HCT116 (cell line): ENCODE measurements around the gene RAD51C. TPM values are rescaled to one million over a fixed set of nuclear protein-coding genes. Genes with fewer than 3 reads are reported as not detected.

Experiments used
- ATAC-seq: fragments of 200-7000 bp; cut with Tn5 transposase; 2 replicates; pipeline ENCODE4 v1.9.1; 2020; ENCODE audit warnings: mild to moderate bottlenecking, moderate library complexity
- BruUV-seq: library from RNA; stranded (reverse); fragments of 400-500 nt; replicated peaks from 2 replicates; lab custom pipeline; 2021; lab: Mats Ljungman, UMichigan
- CTCF ChIA-PET: fragments of 300-600 bp; sonication (Branson Sonifier 250); formaldehyde crosslinking; loops from one replicate; lab custom pipeline; 2021; ENCODE audit warnings: antibody characterized with exemption; lab: Charles Lee
- POLR2A ChIA-PET: fragments of 300-600, 350-600 bp; sonication (Branson Sonifier 250); formaldehyde crosslinking; loops from one replicate; lab custom pipeline; 2021; ENCODE audit warnings: antibody characterized with exemption; lab: Charles Lee
- RAD21 ChIA-PET, 2 experiments: fragments of 300-600 bp; sonication (Branson Sonifier 250); formaldehyde crosslinking; loops; one replicate each; lab custom pipeline; 2023; ENCODE audit warnings: low total read pairs in 2 of 2; ENCODE audit not compliant: uncharacterized antibody in 2 of 2, unreplicated experiment in 2 of 2, low non-redundant PET in 1 of 2; lab: Charles Lee
- DNase-seq: peaks from one replicate; pipeline ENCODE4 v3.0.0-alpha.2; 2010; ENCODE audit warnings: low read depth, low spot score
- H2AFZ ChIP-seq: fragments of 200-600 bp; shearing (Covaris generic), sonication (generic); 2 replicates; pipeline ENCODE4 v1.6.1; 2017; ENCODE audit warnings: low read depth, mixed run types, mixed read lengths, antibody characterized with exemption, low read length; ENCODE audit not compliant: poor library complexity, severe bottlenecking
- H3K27ac ChIP-seq: 2 replicates; pipeline ENCODE4 v1.5.1; 2012; ENCODE audit warnings: low read depth, low read length
- H3K27me3 ChIP-seq: fragments of 200-600 bp; sonication (generic); 2 replicates; pipeline ENCODE4 v1.6.1; 2016; ENCODE audit warnings: mixed run types, low read length, mixed read lengths; ENCODE audit not compliant: insufficient read depth
- H3K36me3 ChIP-seq, 2 experiments: fragments of 200-500 bp in 1 of 2; fragments of 200-600 bp in 1 of 2; sonication (Bioruptor generic) in 1 of 2; sonication (generic) in 1 of 2; 2 replicates each; pipeline versions ENCODE4 v1.5.1 to v1.6.1; 2014 to 2016; ENCODE audit warnings: low read length in 2 of 2, inconsistent platforms in 1 of 2, mixed read lengths in 1 of 2, mixed run types in 1 of 2; ENCODE audit not compliant: insufficient read depth in 2 of 2, control insufficient read depth in 1 of 2
- H3K4me1 ChIP-seq, 2 experiments: fragments of 200-600 bp in 1 of 2; sonication (generic) in 1 of 2; 2 replicates each; pipeline versions ENCODE4 v1.5.1 to v1.6.1; 2012 to 2017; ENCODE audit warnings: low read length in 2 of 2, inconsistent platforms in 1 of 2, mild to moderate bottlenecking in 1 of 2, mixed read lengths in 1 of 2, mixed run types in 1 of 2, moderate library complexity in 1 of 2; ENCODE audit not compliant: insufficient read depth in 2 of 2, control insufficient read depth in 1 of 2
- H3K4me2 ChIP-seq: fragments of 200-600 bp; sonication (generic); 2 replicates; pipeline ENCODE4 v1.6.1; 2017; ENCODE audit warnings: mixed run types, low read length, mixed read lengths
- H3K4me3 ChIP-seq, 2 experiments: fragments of 200-600 bp in 1 of 2; sonication (generic) in 1 of 2; replicated peaks in 1 of 2; 2 replicates each; pipeline ENCODE4 v1.5.1; 2011 to 2016; ENCODE audit warnings: low read length in 2 of 2, control low read depth in 1 of 2, low read depth in 1 of 2, mild to moderate bottlenecking in 1 of 2, mixed read lengths in 1 of 2, mixed run types in 1 of 2
- H3K79me2 ChIP-seq: fragments of 200-600 bp; sonication (generic); 2 replicates; pipeline ENCODE4 v1.6.1; 2017; ENCODE audit warnings: mild to moderate bottlenecking, mixed run types, low read length, moderate library complexity, mixed read lengths; ENCODE audit not compliant: insufficient read depth
- H3K9ac ChIP-seq: fragments of 200-600 bp; sonication (generic); 2 replicates; pipeline ENCODE4 v1.6.1; 2016; ENCODE audit warnings: low read length, mixed read lengths
- H3K9me2 ChIP-seq: fragments of 200-600 bp; sonication (generic), shearing (Covaris generic); 2 replicates; pipeline ENCODE4 v1.6.1; 2017; ENCODE audit warnings: mixed run types, mild to moderate bottlenecking, moderate library complexity; ENCODE audit not compliant: insufficient read depth
- H3K9me3 ChIP-seq, 2 experiments: fragments of 200-500 bp in 1 of 2; fragments of 200-600 bp in 1 of 2; sonication (Bioruptor generic) in 1 of 2; sonication (generic) in 1 of 2; 2 replicates each; pipeline ENCODE4 v1.6.1; 2014 to 2017; ENCODE audit warnings: low read length in 2 of 2, mixed read lengths in 2 of 2, inconsistent platforms in 1 of 2, low read depth in 1 of 2, mild to moderate bottlenecking in 1 of 2, mixed run types in 1 of 2, moderate library complexity in 1 of 2; ENCODE audit not compliant: control insufficient read depth in 1 of 2, insufficient read depth in 1 of 2
- H4K20me1 ChIP-seq: fragments of 200-600 bp; sonication (generic), shearing (Covaris generic); 2 replicates; pipeline ENCODE4 v1.6.1; 2017; ENCODE audit warnings: mixed run types, mild to moderate bottlenecking, moderate library complexity; ENCODE audit not compliant: insufficient read depth
- CBX3 ChIP-seq: IDR thresholded peaks from 2 replicates; pipeline ENCODE4 v1.6.1; 2012; ENCODE audit warnings: low read depth
- CEBPB ChIP-seq: IDR thresholded peaks from 2 replicates; pipeline ENCODE4 v1.6.1; 2012; ENCODE audit warnings: low read depth
- EGR1 ChIP-seq: IDR thresholded peaks from 2 replicates; pipeline ENCODE4 v1.6.1; 2012; ENCODE audit warnings: low read depth
- ELF1 ChIP-seq: IDR thresholded peaks from 2 replicates; pipeline ENCODE4 v1.6.1; 2012; ENCODE audit warnings: low read depth, borderline replicate concordance
- EZH2 ChIP-seq: fragments of 200-600 bp; sonication (generic); IDR thresholded peaks from 2 replicates; pipeline ENCODE4 v1.6.1; 2017; ENCODE audit warnings: antibody characterized with exemption, mixed run types
- EZH2phosphoT487 ChIP-seq: fragments of 200-600 bp; IDR thresholded peaks from 2 replicates; pipeline ENCODE4 v1.6.1; 2018; ENCODE audit warnings: antibody characterized with exemption, borderline replicate concordance
- FOSL1 ChIP-seq: IDR thresholded peaks from 2 replicates; pipeline ENCODE4 v1.6.1; 2012; ENCODE audit warnings: low read depth
- JUND ChIP-seq: IDR thresholded peaks from 2 replicates; pipeline ENCODE4 v1.6.1; 2012
- POLR2A ChIP-seq: IDR thresholded peaks from 2 replicates; pipeline ENCODE4 v1.7.0; 2011; ENCODE audit warnings: borderline replicate concordance; ENCODE audit not compliant: insufficient read depth, insufficient read length; ENCODE audit errors: extremely low read depth
- POLR2AphosphoS5 ChIP-seq: IDR thresholded peaks from 2 replicates; pipeline ENCODE4 v1.6.1; 2011; ENCODE audit warnings: mild to moderate bottlenecking, low read depth, low read length, moderate library complexity
- RAD21 ChIP-seq: IDR thresholded peaks from 2 replicates; pipeline ENCODE4 v1.6.1; 2012; ENCODE audit warnings: low read depth, mild to moderate bottlenecking
- SIN3A ChIP-seq: IDR thresholded peaks from 2 replicates; pipeline ENCODE4 v1.6.1; 2012; ENCODE audit warnings: low read depth
- SP1 ChIP-seq: IDR thresholded peaks from 2 replicates; pipeline ENCODE4 v1.6.1; 2012; ENCODE audit warnings: low read depth
- TCF7L2 ChIP-seq: IDR thresholded peaks from 2 replicates; pipeline ENCODE4 v1.7.0; 2011; ENCODE audit warnings: borderline replicate concordance, inconsistent platforms; ENCODE audit not compliant: insufficient read depth, insufficient read length; ENCODE audit errors: extremely low read depth
- YY1 ChIP-seq: IDR thresholded peaks from 2 replicates; pipeline ENCODE4 v1.6.1; 2011; ENCODE audit warnings: low read length, low read depth, moderate library complexity, mild to moderate bottlenecking; ENCODE audit not compliant: insufficient replicate concordance; ENCODE audit errors: extremely low read depth
- intact Hi-C: fragments of 100-400 bp; cut with micrococcal nuclease; formaldehyde crosslinking; loops from 2 replicates; pipeline ENCODE4 v1.10.0; 2022
- total RNA-seq: library from RNA; stranded (reverse); gene quantifications from one replicate; pipeline ENCODE4 v1.2.1, GENCODE V29; 2021; ENCODE audit not compliant: unreplicated experiment
- TF ChIP-seq, protein P1 (sequence below), 3 experiments: fragments of 200-600 bp in 1 of 3; sonication (generic) in 1 of 3; IDR thresholded peaks in 2 of 3; conservative IDR thresholded peaks in 1 of 3; 2 replicates each; pipeline ENCODE4 v1.5.1; 2012 to 2017; ENCODE audit warnings: low read depth in 2 of 3, low read length in 2 of 3, antibody characterized with exemption in 1 of 3, borderline replicate concordance in 1 of 3, control low read depth in 1 of 3, mild to moderate bottlenecking in 1 of 3, mixed read lengths in 1 of 3, mixed run types in 1 of 3, moderate library complexity in 1 of 3; ENCODE audit not compliant: insufficient read depth in 1 of 3
- TF ChIP-seq, protein P2 (sequence below): IDR thresholded peaks from 2 replicates; pipeline ENCODE4 v1.6.1; 2012
- TF ChIP-seq, protein P3 (sequence below): IDR thresholded peaks from 2 replicates; pipeline ENCODE4 v1.6.1; 2012

The RAD51C gene
- total RNA-seq, 1 experiment from 2014 or later: 94.9 TPM

- no peak for DNase-seq
- ChIA-PET POLR2A (interaction anchor here (3.8 to 9.9 kb wide), 3 partner anchors 9 to 37 kb away, joined by 31 to 162 read pairs (median 34); no protein-coding TSS in a partner anchor), CTCF (interaction anchor here (1.6 kb wide), 1 partner anchor 16 kb away, joined by 4 read pairs; no protein-coding TSS in a partner anchor), RAD21 (no interaction called here)
- peak overlapping the region; percentile 2 for H2AFZ ChIP-seq
- peak overlapping the region; percentile 45 for H3K4me2 ChIP-seq
- no peak for ATAC-seq
- intact Hi-C loops: no loop called here
- TF ChIP-seq JUND: no peak
- TF ChIP-seq RAD21: no peak
- no peak for TF ChIP-seq EZH2
- TF ChIP-seq SIN3A: no peak
- TF ChIP-seq CEBPB: no peak
- TF ChIP-seq YY1: no peak
- TF ChIP-seq TCF7L2: no peak
- TF ChIP-seq EZH2phosphoT487: no peak
- peak; percentile 57 for TF ChIP-seq SP1
- no peak for TF ChIP-seq ELF1
- TF ChIP-seq, protein P1, sequence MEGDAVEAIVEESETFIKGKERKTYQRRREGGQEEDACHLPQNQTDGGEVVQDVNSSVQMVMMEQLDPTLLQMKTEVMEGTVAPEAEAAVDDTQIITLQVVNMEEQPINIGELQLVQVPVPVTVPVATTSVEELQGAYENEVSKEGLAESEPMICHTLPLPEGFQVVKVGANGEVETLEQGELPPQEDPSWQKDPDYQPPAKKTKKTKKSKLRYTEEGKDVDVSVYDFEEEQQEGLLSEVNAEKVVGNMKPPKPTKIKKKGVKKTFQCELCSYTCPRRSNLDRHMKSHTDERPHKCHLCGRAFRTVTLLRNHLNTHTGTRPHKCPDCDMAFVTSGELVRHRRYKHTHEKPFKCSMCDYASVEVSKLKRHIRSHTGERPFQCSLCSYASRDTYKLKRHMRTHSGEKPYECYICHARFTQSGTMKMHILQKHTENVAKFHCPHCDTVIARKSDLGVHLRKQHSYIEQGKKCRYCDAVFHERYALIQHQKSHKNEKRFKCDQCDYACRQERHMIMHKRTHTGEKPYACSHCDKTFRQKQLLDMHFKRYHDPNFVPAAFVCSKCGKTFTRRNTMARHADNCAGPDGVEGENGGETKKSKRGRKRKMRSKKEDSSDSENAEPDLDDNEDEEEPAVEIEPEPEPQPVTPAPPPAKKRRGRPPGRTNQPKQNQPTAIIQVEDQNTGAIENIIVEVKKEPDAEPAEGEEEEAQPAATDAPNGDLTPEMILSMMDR (IDR thresholded peaks at IDR 0.05 in 2 of 3, conservative IDR thresholded peaks at IDR 0.05 in 1 of 3; ENCODE audit: borderline replicate concordance in 1 of 3, insufficient read depth in 1 of 3, low read depth in 2 of 3, low read length in 2 of 3): no peak
- TF ChIP-seq, protein P2, sequence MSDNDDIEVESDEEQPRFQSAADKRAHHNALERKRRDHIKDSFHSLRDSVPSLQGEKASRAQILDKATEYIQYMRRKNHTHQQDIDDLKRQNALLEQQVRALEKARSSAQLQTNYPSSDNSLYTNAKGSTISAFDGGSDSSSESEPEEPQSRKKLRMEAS: no peak
- no peak for TF ChIP-seq EGR1
- no peak for TF ChIP-seq POLR2AphosphoS5
- peak; percentile 57; the same call in 1 of the 2 replicates for TF ChIP-seq FOSL1
- peak; percentile 47; the same call in 1 of the 2 replicates for TF ChIP-seq CBX3
- TF ChIP-seq, protein P3, sequence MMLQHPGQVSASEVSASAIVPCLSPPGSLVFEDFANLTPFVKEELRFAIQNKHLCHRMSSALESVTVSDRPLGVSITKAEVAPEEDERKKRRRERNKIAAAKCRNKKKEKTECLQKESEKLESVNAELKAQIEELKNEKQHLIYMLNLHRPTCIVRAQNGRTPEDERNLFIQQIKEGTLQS: no peak
- TF ChIP-seq POLR2A: no peak
- BruUV-seq: no TSS peak
- no peaks in the 10 kb centered on the region for H3K36me3 ChIP-seq
- no peaks in the 10 kb centered on the region for H3K79me2 ChIP-seq
- H3K9me3 ChIP-seq: no peaks in the 10 kb centered on the region
- no peak overlapping the region; a peak in 1 of 4 replicates for H3K4me3 ChIP-seq
- H3K27me3 ChIP-seq: no peaks in the 10 kb centered on the region
- peaks cover 25 to 50% of the 10 kb centered on the region in 2 experiments; a peak in 3 of 4 replicates for H3K4me1 ChIP-seq
- no peaks in the 10 kb centered on the region for H4K20me1 ChIP-seq
- no peak overlapping the region for H3K27ac ChIP-seq
- H3K9ac ChIP-seq: peak overlapping the region; percentile 25; the same call in 1 of the 2 replicates
- no peaks in the 10 kb centered on the region for H3K9me2 ChIP-seq
Observed at GRCh38 chr17:58667934-58668597, 24.3 kb upstream of the RAD51C start.
